Aorta (tissue), 5 donors: ENCODE results near the gene SIDT2. TPM values are rescaled to one million over a fixed set of nuclear protein-coding genes. Genes with fewer than 3 reads are reported as not detected.

Experiments
- ATAC-seq: fragments of 200-7000 bp; cut with Tn5 transposase; one replicate; pipeline ENCODE4 v1.9.1; 2022; ENCODE audit warnings: moderate library complexity; ENCODE audit not compliant: low FRiP score
- DNase-seq, 2 donors: peaks; one replicate each; pipeline ENCODE4 v3.0.0-alpha.2; 2020
- H3K27ac ChIP-seq, 2 donors: one replicate each; pipeline ENCODE4 v1.5.1; 2013; ENCODE audit warnings: low read length in 2 of 2, mild to moderate bottlenecking in 2 of 2, moderate library complexity in 2 of 2, control low read depth in 1 of 2, inconsistent platforms in 1 of 2, low read depth in 1 of 2
- H3K27me3 ChIP-seq, 2 donors: one replicate each; pipeline ENCODE4 v1.6.1; 2013; ENCODE audit warnings: control low read depth in 1 of 2, low read length in 1 of 2, mild to moderate bottlenecking in 1 of 2, moderate library complexity in 1 of 2; ENCODE audit not compliant: insufficient read depth in 2 of 2, control insufficient read depth in 1 of 2
- H3K36me3 ChIP-seq, 2 donors: one replicate each; pipeline ENCODE4 v1.6.1; 2013; ENCODE audit warnings: control low read depth in 1 of 2, low read length in 1 of 2, mild to moderate bottlenecking in 1 of 2; ENCODE audit not compliant: insufficient read depth in 2 of 2, control insufficient read depth in 1 of 2
- H3K4me1 ChIP-seq, 2 donors: one replicate each; pipeline ENCODE4 v1.6.1; 2013; ENCODE audit warnings: low read length in 2 of 2, control low read depth in 1 of 2, mild to moderate bottlenecking in 1 of 2, moderate library complexity in 1 of 2; ENCODE audit not compliant: insufficient read depth in 2 of 2, control insufficient read depth in 1 of 2
- H3K4me3 ChIP-seq, 2 donors: one replicate each; pipeline ENCODE4 v1.5.1; 2013; ENCODE audit warnings: low read length in 2 of 2, control low read depth in 1 of 2, mild to moderate bottlenecking in 1 of 2
- H3K9me3 ChIP-seq: one replicate; pipeline ENCODE4 v1.6.1; 2013; ENCODE audit warnings: mild to moderate bottlenecking, low read length; ENCODE audit not compliant: control insufficient read depth
- WGBS, 2 donors: extraction: QIAGEN DNeasy Blood & Tissue Kit; methylation state at CpG; one replicate each; pipeline ENCODE4 v1.1.7; 2013; 5-methylcytosine and 5-hydroxymethylcytosine counted together
- intact Hi-C, 2 donors: fragments of 100-400 bp; cut with DNase I; formaldehyde crosslinking; loops; one replicate each; pipeline versions ENCODE4 v1.14.2 to v1.15.0; 2022
- polyA plus RNA-seq, 2 donors: library from polyadenylated mRNA; stranded (reverse); fragments of 200-250 nt; gene quantifications; one replicate each; pipeline ENCODE4 v1.2.3, GENCODE V29; 2013
- total RNA-seq, 2 donors: library from RNA; stranded (reverse); fragmentation: NEBNext Ultra II Directional; extraction: Animal tissue kit (Norgen Biotek cat#: 25700); gene quantifications; one replicate each; pipeline ENCODE4 v1.2.1, GENCODE V29; 2021
- donor health status: healthy with polysubstance abuse.
- donor health status: Bipolar disorder and iron deficiency.
- donor health status: DM: no; HTN: no; CAD: no.
- donor health status: DM: no; HTN: no; CAD: no.
- donor health status: DM: yes; HTN: yes; CAD: no.

SIDT2 gene
- total and polyA plus RNA-seq, 4 donors, result 10.4 to 81.3 (median 57.0) TPM

GRCh38 chr11:117197006-117197405 lies 18.5 kb downstream of the SIDT2 start:
- Histone ChIP-seq H3K4me3 (no peak overlapping the region), H3K4me1 (no peaks in the 10 kb centered on the region), H3K9me3 (no peaks in the 10 kb centered on the region), H3K36me3 (peaks cover 0 to 5% of the 10 kb centered on the region in 2 donors), H3K27ac (peak overlapping the region in 1 of 2 donors; percentile 99), H3K27me3 (no peaks in the 10 kb centered on the region)
- WGBS, 2 donors, result 86% methylated on average over 7 of the region's 7 CpGs
- DNase-seq, result peak in 1 of 2 donors; percentile 41
- ATAC-seq, result no peak
- intact Hi-C loops, result loop anchor here in 1 of 2 donors (1.0 kb wide), 1 partner anchor 28 kb away; no protein-coding TSS in a partner anchor

- peak; percentile 89 to 94 for DNase-seq
- 15 to 17% methylated on average over 17 of the region's 17 CpGs for WGBS, 2 donors
Measured at GRCh38 chr11:117197516-117198456, 19.2 kb downstream of the SIDT2 start.

GRCh38 chr11:117198613-117199012 lies 20.1 kb downstream of the SIDT2 start:
- H3K36me3 ChIP-seq, result peaks cover 0 to 8% of the 10 kb centered on the region in 2 donors
- H3K27me3 ChIP-seq, result no peaks in the 10 kb centered on the region
- H3K27ac ChIP-seq, result peak overlapping the region; percentile 89 to 99
- H3K4me3 ChIP-seq, result peak overlapping the region; percentile 41 to 46
- WGBS, 2 donors, result 20 to 27% methylated on average over 4 of the region's 4 CpGs
- ATAC-seq (no peak), DNase-seq (peak in 1 of 2 donors; percentile 44)
- H3K4me1 ChIP-seq, result no peaks in the 10 kb centered on the region
- intact Hi-C loops, result loop anchor here (1.0 to 2.0 kb wide), 2 partner anchors 20 to 23 kb away; no protein-coding TSS in a partner anchor
- H3K9me3 ChIP-seq, result no peaks in the 10 kb centered on the region

More at GRCh38 chr11:117197516-117198456, 19.2 kb downstream of the SIDT2 start:
- intact Hi-C loops, result loop anchor here (1.0 to 2.0 kb wide), 2 partner anchors 21 to 28 kb away; no protein-coding TSS in a partner anchor
- Histone ChIP-seq H3K4me3 (peak overlapping the region; percentile 41 to 46), H3K36me3 (peaks cover 0 to 8% of the 10 kb centered on the region in 2 donors), H3K27me3 (no peaks in the 10 kb centered on the region), H3K27ac (peak overlapping the region; percentile 89 to 99), H3K9me3 (no peaks in the 10 kb centered on the region), H3K4me1 (no peaks in the 10 kb centered on the region)
- peak; percentile 58 for ATAC-seq

- Histone ChIP-seq H3K9me3 (no peaks in the 10 kb centered on the region), H3K27ac (peak within 1 kb of the TSS; percentile 94 to 99), H3K4me3 (peak within 1 kb of the TSS; percentile 46 to 98), H3K4me1 (no peaks in the 10 kb centered on the region), H3K27me3 (no peaks in the 10 kb centered on the region), H3K36me3 (peaks cover 0 to 14% of the 10 kb centered on the region in 2 donors)
- peak; percentile 95 to 97 for DNase-seq
- ATAC-seq, result peak; percentile 86
- intact Hi-C loops, result loop anchor here (1.0 to 2.0 kb wide), 2 partner anchors 20 to 22 kb away; no protein-coding TSS in a partner anchor
- 2 to 4% methylated on average over 34 of the region's 34 CpGs for WGBS, 2 donors
Measured at GRCh38 chr11:117199053-117199915, 20.7 kb downstream of the SIDT2 start, which contains the start of gene TAGLN. TAGLN (plus strand) TSS chr11:117199370; CDS start chr11:117203014, 3,644 bp downstream.

- Histone ChIP-seq H3K27ac (peak overlapping the region; percentile 62 to 94), H3K36me3 (peaks cover 0 to 20% of the 10 kb centered on the region in 2 donors), H3K27me3 (no peaks in the 10 kb centered on the region), H3K4me3 (peak overlapping the region; percentile 38 to 98), H3K4me1 (no peaks in the 10 kb centered on the region), H3K9me3 (no peaks in the 10 kb centered on the region)
- no peak for ATAC-seq
- 6 to 9% methylated on average over 12 to 13 of the region's 13 CpGs for WGBS, 2 donors
- DNase-seq, result no peak
- intact Hi-C loops, result loop anchor here (1.0 to 2.0 kb wide), 2 partner anchors 19 to 21 kb away; no protein-coding TSS in a partner anchor
Measured at GRCh38 chr11:117199916-117200812, 21.6 kb downstream of the SIDT2 start.

- ATAC-seq, result no peak
- Histone ChIP-seq H3K4me1 (no peaks in the 10 kb centered on the region), H3K27me3 (no peaks in the 10 kb centered on the region), H3K9me3 (no peaks in the 10 kb centered on the region), H3K36me3 (peaks cover 0 to 21% of the 10 kb centered on the region in 2 donors), H3K4me3 (peak overlapping the region; percentile 38 to 98), H3K27ac (peak overlapping the region; percentile 62 to 94)
- 7 to 8% methylated on average over 12 of the region's 12 CpGs for WGBS, 2 donors
- intact Hi-C loops, result no loop called here
- DNase-seq, result no peak
Measured at GRCh38 chr11:117200813-117201657, 22.5 kb downstream of the SIDT2 start.

- intact Hi-C loops, result no loop called here
- H3K4me1 ChIP-seq, result no peaks in the 10 kb centered on the region
- no peak for ATAC-seq
Measured at GRCh38 chr11:117201658-117202305, 23.2 kb downstream of the SIDT2 start.

More at GRCh38 chr11:117201658-117202305, 23.2 kb downstream of the SIDT2 start:
- Histone ChIP-seq H3K9me3 (no peaks in the 10 kb centered on the region), H3K4me3 (peak overlapping the region; percentile 38 to 98), H3K36me3 (peaks cover 0 to 21% of the 10 kb centered on the region in 2 donors), H3K27me3 (no peaks in the 10 kb centered on the region), H3K27ac (peak overlapping the region; percentile 62 to 94)
- WGBS, 2 donors, result 1 to 6% methylated on average over 13 to 14 of the region's 14 CpGs
- DNase-seq, result peak in 1 of 2 donors; percentile 59
